MCF 10A (cell line): ENCODE measurements around the gene PIP5KL1. TPM values are rescaled to one million over a fixed set of nuclear protein-coding genes. Genes with fewer than 3 reads are reported as not detected.

Source experiments
- BruUV-seq: library from RNA; stranded (reverse); fragments of 400-500 nt; replicated peaks from 2 replicates; lab custom pipeline; 2021; lab: Mats Ljungman, UMichigan
- CTCF ChIA-PET: fragments of 300-600 bp; sonication (Branson Sonifier 250); formaldehyde crosslinking; extraction: SDS; loops from one replicate; lab custom pipeline; 2021; ENCODE audit warnings: antibody characterized with exemption, inconsistent platforms; lab: Yijun Ruan, JAX
- POLR2A ChIA-PET: fragments of 300-600, 350-650 bp; sonication (Branson Sonifier 250); formaldehyde crosslinking; extraction: SDS; loops from one replicate; lab custom pipeline; 2020; ENCODE audit warnings: antibody characterized with exemption, inconsistent platforms; lab: Yijun Ruan, JAX
- DNase-seq: peaks from one replicate; pipeline ENCODE4 v3.0.0-alpha.2; 2018; ENCODE audit not compliant: unreplicated experiment
- H3K27ac Mint-ChIP-seq: one replicate; pipeline ENCODE4 v1.8.0; 2022; ENCODE audit warnings: mild to moderate bottlenecking, low read depth, mixed read lengths; ENCODE audit not compliant: unreplicated experiment
- H3K27me3 Mint-ChIP-seq: one replicate; pipeline ENCODE4 v1.8.0; 2022; ENCODE audit warnings: mixed read lengths; ENCODE audit not compliant: insufficient read depth, unreplicated experiment
- H3K36me3 Mint-ChIP-seq: one replicate; pipeline ENCODE4 v1.8.0; 2022; ENCODE audit warnings: mild to moderate bottlenecking, moderate library complexity, mixed read lengths; ENCODE audit not compliant: insufficient read depth, unreplicated experiment
- H3K4me1 Mint-ChIP-seq: one replicate; pipeline ENCODE4 v1.8.0; 2022; ENCODE audit warnings: mixed read lengths; ENCODE audit not compliant: insufficient read depth, unreplicated experiment
- H3K4me3 Mint-ChIP-seq: one replicate; pipeline ENCODE4 v1.8.0; 2022; ENCODE audit warnings: mild to moderate bottlenecking, moderate library complexity, mixed read lengths; ENCODE audit not compliant: unreplicated experiment
- H3K9me3 Mint-ChIP-seq: one replicate; pipeline ENCODE4 v1.8.0; 2022; ENCODE audit warnings: mixed read lengths; ENCODE audit not compliant: unreplicated experiment
- intact Hi-C: fragments of 100-400 bp; cut with micrococcal nuclease; formaldehyde crosslinking; loops from 2 replicates; pipeline ENCODE4 v1.14.1; 2022
- total RNA-seq: library from RNA; stranded (reverse); gene quantifications from 2 replicates; pipeline ENCODE4 v1.2.3, GENCODE V29; 2022
- TF ChIP-seq, protein P1 (sequence below): fragments of 200-600 bp; IDR thresholded peaks from one replicate; pipeline ENCODE4 v1.8.0; 2022; ENCODE audit warnings: antibody characterized with exemption, mild to moderate bottlenecking; ENCODE audit not compliant: unreplicated experiment

The PIP5KL1 gene
- total RNA-seq, 1 experiment from 2014 or later: 4.0 TPM

GRCh38 chr9:127976498-127976897, 45.9 kb upstream of the PIP5KL1 start:
- H3K9me3 Mint-ChIP-seq: no peaks in the 10 kb centered on the region
- H3K27ac Mint-ChIP-seq: no peak overlapping the region
- peaks cover 30% of the 10 kb centered on the region for H3K4me1 Mint-ChIP-seq
- no peaks in the 10 kb centered on the region for H3K27me3 Mint-ChIP-seq
- TF ChIP-seq, protein P1, sequence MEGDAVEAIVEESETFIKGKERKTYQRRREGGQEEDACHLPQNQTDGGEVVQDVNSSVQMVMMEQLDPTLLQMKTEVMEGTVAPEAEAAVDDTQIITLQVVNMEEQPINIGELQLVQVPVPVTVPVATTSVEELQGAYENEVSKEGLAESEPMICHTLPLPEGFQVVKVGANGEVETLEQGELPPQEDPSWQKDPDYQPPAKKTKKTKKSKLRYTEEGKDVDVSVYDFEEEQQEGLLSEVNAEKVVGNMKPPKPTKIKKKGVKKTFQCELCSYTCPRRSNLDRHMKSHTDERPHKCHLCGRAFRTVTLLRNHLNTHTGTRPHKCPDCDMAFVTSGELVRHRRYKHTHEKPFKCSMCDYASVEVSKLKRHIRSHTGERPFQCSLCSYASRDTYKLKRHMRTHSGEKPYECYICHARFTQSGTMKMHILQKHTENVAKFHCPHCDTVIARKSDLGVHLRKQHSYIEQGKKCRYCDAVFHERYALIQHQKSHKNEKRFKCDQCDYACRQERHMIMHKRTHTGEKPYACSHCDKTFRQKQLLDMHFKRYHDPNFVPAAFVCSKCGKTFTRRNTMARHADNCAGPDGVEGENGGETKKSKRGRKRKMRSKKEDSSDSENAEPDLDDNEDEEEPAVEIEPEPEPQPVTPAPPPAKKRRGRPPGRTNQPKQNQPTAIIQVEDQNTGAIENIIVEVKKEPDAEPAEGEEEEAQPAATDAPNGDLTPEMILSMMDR: no peak
- ChIA-PET CTCF (interaction anchor here (0.6 to 5.2 kb wide), 3 partner anchors 34 to 58 kb away, joined by 3 to 27 read pairs (median 10); no protein-coding TSS in a partner anchor), POLR2A (interaction anchor here (0.6 to 6.1 kb wide), 2 partner anchors 11 to 73 kb away, joined by 3 to 86 read pairs; no protein-coding TSS in a partner anchor)
- no peaks in the 10 kb centered on the region for H3K36me3 Mint-ChIP-seq
- H3K4me3 Mint-ChIP-seq: no peak overlapping the region
- intact Hi-C loops: no loop called here
- no TSS peak for BruUV-seq
- DNase-seq: no peak

GRCh38 chr9:127975376-127976315, 45.1 kb upstream of the PIP5KL1 start:
- no peak overlapping the region for H3K27ac Mint-ChIP-seq
- no peaks in the 10 kb centered on the region for H3K9me3 Mint-ChIP-seq
- H3K4me3 Mint-ChIP-seq: no peak overlapping the region
- H3K4me1 Mint-ChIP-seq: peaks cover 31% of the 10 kb centered on the region
- CTCF ChIA-PET: interaction anchor here (0.5 to 5.2 kb wide), 6 partner anchors 21 to 153 kb away, joined by 3 to 27 read pairs (median 4); no protein-coding TSS in a partner anchor
- POLR2A ChIA-PET: interaction anchor here (0.7 to 6.1 kb wide), 3 partner anchors 10 to 60 kb away, joined by 3 to 86 read pairs (median 3); no protein-coding TSS in a partner anchor
- H3K36me3 Mint-ChIP-seq: no peaks in the 10 kb centered on the region
- no peak for DNase-seq
- intact Hi-C loops: no loop called here
- no peaks in the 10 kb centered on the region for H3K27me3 Mint-ChIP-seq
- BruUV-seq: no TSS peak
- TF ChIP-seq, protein P1: no peak

- H3K27me3 Mint-ChIP-seq: no peaks in the 10 kb centered on the region
- H3K4me3 Mint-ChIP-seq: no peak overlapping the region
- DNase-seq: no peak
- TF ChIP-seq, protein P1: no peak
- H3K27ac Mint-ChIP-seq: no peak overlapping the region
- peaks cover 39% of the 10 kb centered on the region for H3K4me1 Mint-ChIP-seq
- intact Hi-C loops: no loop called here
- POLR2A ChIA-PET: interaction anchor here (1.5 kb wide), 1 partner anchor 61 kb away, joined by 3 read pairs; no protein-coding TSS in a partner anchor
- no peaks in the 10 kb centered on the region for H3K9me3 Mint-ChIP-seq
- no peaks in the 10 kb centered on the region for H3K36me3 Mint-ChIP-seq
- BruUV-seq: no TSS peak
- CTCF ChIA-PET: interaction anchor here (0.6 to 5.2 kb wide), 5 partner anchors 20 to 112 kb away, joined by 3 to 27 read pairs (median 4); no protein-coding TSS in a partner anchor
Measured at GRCh38 chr9:127974769-127975261, 44.2 kb upstream of the PIP5KL1 start.
